Epithelial cell of esophagus (primary cell): ENCODE results near the gene DNAJC21.
"Not testable (repeated sequence)": the region's sequence is repeated elsewhere in the genome, so short reads cannot be mapped to it uniquely, and the experiment has no call there.

Experiments
- DNase-seq: peaks from one replicate; pipeline ENCODE4 v3.0.0; 2010; ENCODE audit warnings: low read depth
- H3K4me3 ChIP-seq: 2 replicates; pipeline ENCODE4 v1.5.1; 2011; ENCODE audit warnings: mild to moderate bottlenecking, low read length, control low read depth
- TF ChIP-seq, protein P1 (sequence below): IDR thresholded peaks from 2 replicates; pipeline ENCODE4 v1.5.1; 2011; ENCODE audit warnings: low read depth, mild to moderate bottlenecking, low read length, control low read depth, inconsistent platforms; ENCODE audit not compliant: insufficient read depth; ENCODE audit errors: missing control alignments

Gene DNAJC21

DNA sequence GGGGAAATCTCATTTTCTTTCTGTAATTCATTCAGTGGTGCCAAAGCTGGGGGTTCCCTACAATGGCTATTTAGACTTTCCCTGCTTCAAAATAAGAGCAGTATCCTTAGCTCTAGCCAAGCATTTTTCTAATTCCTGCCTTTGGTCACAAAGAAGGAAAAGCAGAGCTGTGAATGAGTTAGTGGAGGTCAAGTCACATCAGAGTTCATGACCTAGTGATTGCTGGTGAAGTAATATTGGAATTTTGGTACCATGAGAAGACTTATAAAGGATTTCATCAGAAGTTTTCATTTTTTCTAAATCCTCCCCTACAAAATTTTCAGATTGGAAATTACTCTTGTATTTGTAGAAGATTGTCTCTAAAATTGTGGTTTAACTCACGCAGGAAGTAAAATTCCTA, 28.0 kb downstream of the DNAJC21 start:
- no peak overlapping the region for H3K4me3 ChIP-seq
- TF ChIP-seq, protein P1, sequence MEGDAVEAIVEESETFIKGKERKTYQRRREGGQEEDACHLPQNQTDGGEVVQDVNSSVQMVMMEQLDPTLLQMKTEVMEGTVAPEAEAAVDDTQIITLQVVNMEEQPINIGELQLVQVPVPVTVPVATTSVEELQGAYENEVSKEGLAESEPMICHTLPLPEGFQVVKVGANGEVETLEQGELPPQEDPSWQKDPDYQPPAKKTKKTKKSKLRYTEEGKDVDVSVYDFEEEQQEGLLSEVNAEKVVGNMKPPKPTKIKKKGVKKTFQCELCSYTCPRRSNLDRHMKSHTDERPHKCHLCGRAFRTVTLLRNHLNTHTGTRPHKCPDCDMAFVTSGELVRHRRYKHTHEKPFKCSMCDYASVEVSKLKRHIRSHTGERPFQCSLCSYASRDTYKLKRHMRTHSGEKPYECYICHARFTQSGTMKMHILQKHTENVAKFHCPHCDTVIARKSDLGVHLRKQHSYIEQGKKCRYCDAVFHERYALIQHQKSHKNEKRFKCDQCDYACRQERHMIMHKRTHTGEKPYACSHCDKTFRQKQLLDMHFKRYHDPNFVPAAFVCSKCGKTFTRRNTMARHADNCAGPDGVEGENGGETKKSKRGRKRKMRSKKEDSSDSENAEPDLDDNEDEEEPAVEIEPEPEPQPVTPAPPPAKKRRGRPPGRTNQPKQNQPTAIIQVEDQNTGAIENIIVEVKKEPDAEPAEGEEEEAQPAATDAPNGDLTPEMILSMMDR: no peak
- DNase-seq: no peak

DNA sequence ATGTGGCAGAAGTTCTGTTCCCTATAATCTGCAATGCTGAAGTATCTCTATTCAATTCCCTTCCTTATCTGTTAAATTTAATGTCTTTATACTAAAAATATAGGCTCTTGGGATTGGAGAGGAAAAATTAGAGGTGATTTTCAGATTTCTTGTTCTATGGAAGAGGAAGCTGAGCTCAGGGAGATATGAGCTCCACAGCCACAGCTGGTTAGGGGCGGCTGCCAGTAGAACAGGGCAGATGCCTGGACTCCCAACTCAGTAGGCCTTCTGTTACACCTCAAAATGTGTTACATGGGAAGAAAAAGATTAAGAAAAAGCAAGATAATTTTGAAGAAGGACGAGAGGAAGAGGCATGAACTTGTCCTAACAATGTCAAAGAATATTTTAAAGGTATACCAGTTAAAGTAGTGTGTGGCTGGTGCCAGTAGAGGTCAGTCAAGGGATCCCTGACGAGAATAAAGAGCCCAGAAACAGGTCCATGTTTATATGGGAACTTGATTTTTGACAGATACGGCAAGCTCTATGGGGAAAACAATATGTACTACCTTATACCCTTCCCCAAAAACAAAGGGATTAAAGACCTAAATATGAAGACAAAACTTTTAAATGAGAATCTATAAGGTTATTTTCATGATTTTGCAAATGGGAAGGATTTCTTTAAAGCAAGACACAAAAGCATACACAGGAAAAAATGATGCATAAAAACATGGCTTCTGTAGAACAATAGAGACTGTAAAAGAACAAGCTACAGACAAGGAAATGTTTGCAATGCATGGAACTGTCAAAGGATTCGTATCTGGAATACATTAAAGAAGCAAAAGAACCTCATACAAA, 28.7 kb downstream of the DNAJC21 start:
- TF ChIP-seq, protein P1: peak; percentile 73
- DNase-seq: peak; percentile 45
- H3K4me3 ChIP-seq: no peak overlapping the region

GRCh38 chr5:34959323-34959722, 30.0 kb downstream of the DNAJC21 start:
- DNase-seq: peak; percentile 62
- TF ChIP-seq, protein P1: no peak
- no peak overlapping the region for H3K4me3 ChIP-seq

DNA sequence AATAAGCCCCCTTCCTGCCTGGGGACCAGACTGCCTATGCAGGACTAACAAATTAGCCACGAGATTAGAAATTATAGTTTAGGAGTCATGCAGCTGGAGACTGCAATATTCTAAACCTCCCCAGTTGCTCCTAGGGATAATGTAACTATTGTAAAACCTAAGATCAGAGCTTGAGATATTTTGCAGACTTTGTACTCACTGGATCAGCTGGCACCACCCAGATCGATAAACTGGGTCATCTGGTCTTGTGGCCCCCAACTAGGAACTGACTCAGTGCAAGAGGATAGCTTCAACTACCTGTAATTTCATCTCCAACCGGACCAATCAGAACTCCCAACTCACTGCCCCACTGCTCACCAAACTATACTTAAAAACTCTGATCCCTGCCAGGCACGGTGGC, 38.2 kb downstream of the DNAJC21 start:
- no peak for DNase-seq
- no peak overlapping the region for H3K4me3 ChIP-seq
- TF ChIP-seq, protein P1: no peak

DNA sequence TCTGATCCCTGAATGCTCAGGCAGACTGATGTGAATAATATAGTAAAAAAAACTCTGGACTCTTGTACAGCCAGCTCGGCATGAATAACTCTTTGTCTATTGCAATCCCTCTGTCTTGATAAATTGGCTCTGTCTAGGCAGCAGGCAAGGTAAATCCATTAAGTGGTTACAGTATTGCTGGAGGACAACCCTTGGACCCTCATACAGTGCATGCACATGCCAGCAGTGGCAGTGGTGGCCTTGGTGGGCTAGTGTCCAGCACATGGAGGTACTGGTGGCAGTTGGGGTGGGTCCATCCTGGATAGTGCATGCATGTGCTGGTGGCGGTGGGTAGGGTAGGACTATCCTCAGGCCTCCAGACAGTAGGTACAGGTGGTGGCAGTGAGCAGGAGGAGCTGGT, 38.9 kb downstream of the DNAJC21 start:
- no peak for DNase-seq
- H3K4me3 ChIP-seq: no peak overlapping the region
- TF ChIP-seq, protein P1: no peak

- H3K4me3 ChIP-seq: no peak overlapping the region
- no peak for DNase-seq
- TF ChIP-seq, protein P1: no peak
These were observed 41.2 kb downstream of the DNAJC21 start for GRCh38 chr5:34970552-34970951.

DNA sequence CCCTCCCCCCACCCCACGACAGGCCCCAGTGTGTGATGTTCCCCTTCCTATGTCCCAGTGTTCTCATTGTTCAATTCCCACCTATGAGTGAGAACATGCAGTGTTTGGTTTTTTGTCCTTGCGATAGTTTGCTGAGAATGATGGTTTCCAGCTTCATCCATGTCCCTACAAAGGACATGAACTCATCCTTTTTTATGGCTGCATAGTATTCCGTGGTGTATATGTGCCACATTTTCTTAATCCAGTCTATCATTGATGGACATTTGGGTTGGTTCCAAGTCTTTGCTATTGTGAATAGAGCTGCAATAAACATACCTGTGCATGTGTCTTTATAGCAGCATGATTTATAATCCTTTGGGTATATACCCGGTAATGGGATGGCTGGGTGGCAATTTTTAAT, 42.3 kb downstream of the DNAJC21 start:
- DNase-seq, H3K4me3 ChIP-seq: not testable (repeated sequence)
